ENCODE measurements around the gene TMEM95.
"Not testable (repeated sequence)": the region's sequence is repeated elsewhere in the genome, so short reads cannot be mapped to it uniquely, and the experiment has no call there.

TMEM95 gene

DNA sequence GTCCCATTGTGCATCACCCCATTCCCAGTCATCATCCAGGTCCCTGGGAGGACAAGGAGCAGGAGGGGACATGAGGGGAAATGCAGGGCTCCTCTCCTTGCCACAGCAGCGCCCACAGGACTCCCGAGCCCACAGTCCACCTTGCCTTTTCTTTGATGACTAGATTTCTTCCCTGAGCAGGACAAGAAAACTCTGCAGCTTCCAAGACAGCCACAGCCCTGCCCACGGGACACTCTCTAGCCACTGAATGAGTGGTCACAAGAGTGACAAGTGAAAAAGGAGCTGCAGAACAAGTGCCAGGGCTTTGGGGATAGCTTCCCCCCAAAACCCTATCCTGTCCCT is 30.5 kb upstream of the TMEM95 start:
- no peak for DNase-seq

DNA sequence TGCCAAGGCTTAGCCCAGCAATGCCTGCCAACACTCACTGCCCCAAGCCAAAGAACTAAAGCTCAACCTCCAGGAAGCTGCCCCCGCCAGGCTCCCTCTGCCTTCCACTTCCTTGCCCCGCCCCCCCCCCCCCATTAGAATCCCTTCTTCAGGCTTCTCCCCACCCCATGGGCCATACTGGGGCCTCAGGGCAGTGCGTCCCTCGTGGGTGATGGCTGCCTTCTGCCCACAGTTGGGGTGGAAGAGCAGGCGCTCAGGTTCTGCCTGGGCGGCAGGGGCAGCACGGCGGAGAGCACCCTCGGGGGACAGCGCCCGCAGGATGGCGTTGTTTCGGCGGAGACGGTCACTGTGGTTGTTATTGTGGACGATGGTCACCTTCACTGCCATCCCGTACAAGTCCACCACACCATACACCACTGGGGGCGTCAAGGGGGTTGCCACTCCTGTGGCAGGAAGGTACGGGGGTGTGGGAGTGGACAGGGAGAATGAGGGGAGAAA is 29.9 kb upstream of the TMEM95 start:
- DNase-seq: no peak

DNA sequence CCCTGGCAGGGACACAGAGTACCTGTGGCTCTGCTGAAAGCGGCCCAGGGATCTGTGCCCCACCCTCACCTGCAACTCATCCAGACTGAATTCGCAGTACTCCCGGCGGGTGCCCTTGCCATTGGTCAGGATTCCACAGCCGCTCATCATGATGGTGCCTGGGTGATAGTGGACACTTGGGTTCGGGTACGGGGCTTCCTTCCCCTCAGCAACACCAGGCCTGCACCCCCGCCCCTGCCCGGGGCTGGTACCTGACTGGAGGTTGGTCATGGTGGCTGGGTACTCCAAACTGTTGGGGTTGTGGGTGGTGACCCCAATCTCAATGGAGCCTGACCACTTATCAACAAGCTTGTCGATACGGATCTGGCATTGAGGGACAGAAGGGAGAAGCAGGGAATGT is 28.8 kb upstream of the TMEM95 start:
- DNase-seq: no peak

DNA sequence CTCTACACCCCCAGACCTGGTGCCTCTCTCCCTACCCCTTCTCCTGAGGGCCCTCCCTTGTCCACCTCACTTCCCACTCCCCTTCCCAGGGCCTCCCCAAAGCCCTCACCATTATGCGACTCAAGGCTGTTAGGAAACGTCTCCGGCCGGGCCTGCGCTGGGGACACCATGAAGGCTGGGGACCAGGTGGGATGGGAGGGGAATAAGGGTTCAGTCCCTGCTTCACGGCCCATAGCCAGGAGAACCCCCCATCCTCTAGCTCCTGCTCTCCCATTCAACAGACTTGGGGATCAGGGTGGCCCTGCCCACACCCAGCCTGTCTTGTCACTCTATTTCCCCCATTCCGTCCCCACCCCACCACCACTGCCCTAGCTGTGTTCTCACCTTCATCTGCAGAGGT is 27.9 kb upstream of the TMEM95 start:
- DNase-seq: no peak

DNA sequence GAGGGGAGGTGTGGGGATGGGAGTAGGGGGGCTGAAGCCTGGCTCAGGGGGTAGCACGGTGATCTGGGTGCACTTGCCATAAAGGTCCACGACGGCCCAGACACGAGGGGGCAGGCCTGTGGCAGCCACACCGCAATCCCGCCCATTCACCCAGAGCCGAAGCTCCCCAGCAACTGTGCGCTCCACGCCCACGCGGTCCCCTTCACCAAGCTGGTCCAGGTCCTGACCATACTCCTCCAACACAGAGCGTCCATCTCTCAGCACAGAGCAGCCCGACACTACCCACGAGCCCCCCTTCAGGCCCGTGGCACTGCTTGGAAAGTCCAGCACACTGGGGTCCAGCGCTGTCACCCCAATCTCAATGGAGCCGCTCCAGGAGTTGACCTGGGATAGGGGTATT is 27.5 kb upstream of the TMEM95 start:
- DNase-seq: no peak

DNA sequence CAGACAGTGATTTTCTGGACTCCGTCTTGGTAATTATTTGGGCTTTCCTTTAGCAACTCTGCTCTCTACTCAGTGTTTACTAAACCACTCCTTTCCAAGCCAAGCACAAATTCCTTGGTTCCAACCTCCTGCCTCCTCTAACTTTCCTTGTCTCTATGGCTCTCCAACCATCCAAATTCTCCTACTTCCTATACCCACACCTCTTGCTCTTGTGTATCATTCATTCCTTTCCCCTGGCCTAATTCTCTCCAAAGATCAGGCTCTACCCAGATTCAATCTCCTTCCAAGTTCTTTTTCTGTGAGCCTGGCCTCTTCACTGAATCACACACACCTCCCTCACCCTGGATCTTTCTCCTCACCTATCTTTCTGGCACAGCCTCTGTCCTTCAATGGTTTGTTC is 26.9 kb upstream of the TMEM95 start:
- no peak for DNase-seq

DNA sequence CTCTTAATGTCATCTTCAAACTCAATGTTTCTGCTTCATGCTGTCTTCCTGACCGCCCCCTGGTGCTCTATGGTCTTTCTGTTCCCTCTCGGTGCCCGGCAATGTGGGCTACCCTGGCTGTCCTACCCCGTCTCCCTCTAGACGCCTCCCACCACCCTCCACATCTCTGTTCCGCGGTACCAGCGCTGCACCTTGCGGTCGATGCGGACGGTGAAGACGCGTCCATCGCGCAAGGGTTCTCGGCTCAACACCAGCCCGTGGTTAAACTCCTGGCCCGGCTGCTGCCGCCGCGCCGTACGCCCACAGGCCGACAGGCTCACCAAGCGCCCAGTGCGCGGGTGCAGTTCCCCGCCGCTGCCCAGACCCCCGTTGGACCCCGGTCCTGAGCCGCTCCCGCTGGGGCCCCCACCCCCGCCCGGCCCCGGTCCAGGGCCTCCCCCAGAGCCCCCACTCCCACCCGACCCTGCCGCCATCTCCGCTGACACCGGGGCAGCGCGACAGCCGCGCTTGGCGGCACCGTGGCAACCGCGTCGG is 26.0 kb upstream of the TMEM95 start, which contains the start of gene NEURL4:
Gene NEURL4 (minus strand): TSS at position 496 of the 534 bp plus-strand sequence. CDS start 23 bp downstream, at position 473.
- peak; percentile 74 for DNase-seq

DNA sequence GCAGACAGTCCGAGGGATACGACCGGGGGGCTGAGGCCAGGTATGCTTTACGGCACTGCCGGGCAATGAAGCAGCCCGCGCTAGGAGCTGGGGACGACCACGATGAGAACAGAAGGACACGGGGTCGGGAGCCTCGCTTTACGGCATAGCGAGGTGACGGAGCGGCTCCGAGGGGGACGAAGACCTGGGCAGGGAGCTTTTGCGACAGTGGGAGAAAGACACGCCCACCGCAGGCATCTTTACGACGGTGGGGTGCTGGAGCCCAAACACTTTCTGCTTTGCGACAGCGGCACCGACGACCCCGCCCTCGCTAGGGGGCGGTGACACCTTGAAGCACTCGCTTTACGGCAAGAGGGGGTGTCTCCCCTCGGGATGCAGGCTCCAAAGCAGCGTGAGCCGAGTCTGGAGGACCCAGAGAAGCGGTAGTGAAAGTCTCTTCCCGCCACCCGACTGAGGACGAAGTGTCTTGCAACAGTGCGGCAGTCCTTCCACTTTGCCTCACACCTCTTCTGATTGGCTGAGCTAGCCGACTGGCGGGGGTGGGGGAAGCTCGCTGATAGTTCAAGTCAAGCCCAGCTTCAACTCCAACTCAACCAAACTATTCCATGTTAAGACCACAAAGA is 25.5 kb upstream of the TMEM95 start:
- DNase-seq: peak; percentile 99

DNA sequence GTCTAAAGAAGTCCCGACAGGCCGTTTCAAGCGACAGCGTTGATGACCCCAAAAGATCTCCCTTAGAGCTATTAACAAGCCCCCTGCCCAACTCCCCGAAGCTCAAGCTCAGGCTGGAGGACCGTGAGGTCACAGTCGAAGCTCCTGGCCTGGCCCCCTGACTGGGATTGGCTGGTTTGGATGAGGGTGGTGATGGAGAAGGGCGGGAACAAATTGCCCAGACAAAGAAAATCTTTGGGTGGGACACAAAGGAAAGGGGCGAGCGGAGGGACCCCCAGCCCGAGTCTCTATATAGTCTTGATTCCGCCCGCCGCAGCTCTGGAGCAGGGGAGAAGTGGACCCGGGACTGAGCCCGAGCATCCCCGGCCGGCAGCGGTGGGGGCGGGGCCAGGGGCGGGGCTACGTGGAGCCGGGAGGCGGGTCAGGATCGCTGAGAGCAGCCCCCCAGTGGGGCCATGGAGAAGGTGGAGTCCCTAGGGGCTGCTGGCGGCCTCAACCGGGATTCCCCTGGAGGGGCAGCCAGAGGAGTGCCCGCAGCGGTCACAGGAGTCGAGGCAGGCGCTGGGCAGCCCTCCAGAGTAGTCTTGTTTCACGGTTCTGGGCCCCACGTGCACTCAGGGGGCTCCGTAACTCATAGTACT is 24.8 kb upstream of the TMEM95 start:
- DNase-seq: peak; percentile 95

DNA sequence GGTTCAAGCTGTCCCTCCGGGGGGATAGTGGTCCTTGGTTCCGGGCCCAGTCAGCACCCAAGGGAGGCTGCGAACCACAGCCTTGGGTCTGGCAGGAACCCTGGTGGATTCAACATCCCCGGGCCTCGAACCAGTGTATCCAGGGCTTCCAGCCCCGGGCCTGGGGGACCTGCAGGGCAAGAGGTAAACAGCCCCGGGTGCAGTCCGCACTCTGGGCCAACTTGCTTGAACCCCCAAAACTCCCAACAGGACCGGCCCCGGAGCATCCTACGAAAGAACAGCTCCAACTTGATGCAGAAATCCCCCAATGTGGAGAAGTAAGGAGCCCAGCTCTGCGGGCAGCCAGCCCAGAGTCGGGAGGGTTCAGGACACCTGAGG is 24.3 kb upstream of the TMEM95 start:
- no peak for DNase-seq

DNA sequence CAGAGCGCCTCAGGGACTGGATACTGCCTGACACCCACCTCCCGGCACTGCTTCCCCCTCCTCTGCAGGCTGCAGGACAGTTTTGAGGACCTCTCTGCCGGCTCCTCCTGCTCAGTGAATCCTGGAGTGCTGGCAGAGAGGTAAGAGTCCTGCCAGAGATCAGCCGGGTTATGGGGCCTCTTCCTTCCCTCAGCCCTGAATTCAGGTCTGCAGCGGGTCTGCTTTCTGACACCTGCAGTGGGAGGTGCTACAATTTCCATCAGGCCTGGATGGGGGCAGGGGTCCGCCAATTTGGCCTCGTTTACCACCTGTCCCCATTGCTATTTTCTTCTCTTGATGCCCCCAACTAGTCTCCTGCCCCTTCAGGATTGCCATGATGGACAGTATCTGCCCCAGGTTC is 22.8 kb upstream of the TMEM95 start:
- peak; percentile 53 for DNase-seq

DNA sequence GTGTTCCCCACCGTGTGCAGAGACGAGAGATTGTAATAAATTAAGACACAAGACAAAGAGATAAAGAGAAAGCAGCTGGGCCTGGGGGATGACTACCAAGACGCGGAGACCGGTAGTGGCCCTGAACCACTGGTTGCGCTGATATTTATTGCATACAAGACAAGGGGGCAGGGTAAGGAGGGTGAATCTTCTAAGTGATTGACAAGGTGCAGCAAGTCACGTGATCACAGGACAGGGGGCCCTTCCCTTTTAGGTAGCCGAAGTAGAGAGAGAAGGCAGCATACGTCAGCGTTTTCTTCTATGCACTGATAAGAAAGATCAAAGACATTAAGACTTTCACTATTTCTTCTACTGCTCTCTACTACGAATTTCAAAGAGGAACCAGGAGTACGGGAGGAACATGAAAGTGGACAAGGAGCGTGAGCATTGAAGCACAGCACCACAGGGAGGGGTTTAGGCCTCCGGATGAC is 22.3 kb upstream of the TMEM95 start:
- peak; percentile 93 for DNase-seq

DNA sequence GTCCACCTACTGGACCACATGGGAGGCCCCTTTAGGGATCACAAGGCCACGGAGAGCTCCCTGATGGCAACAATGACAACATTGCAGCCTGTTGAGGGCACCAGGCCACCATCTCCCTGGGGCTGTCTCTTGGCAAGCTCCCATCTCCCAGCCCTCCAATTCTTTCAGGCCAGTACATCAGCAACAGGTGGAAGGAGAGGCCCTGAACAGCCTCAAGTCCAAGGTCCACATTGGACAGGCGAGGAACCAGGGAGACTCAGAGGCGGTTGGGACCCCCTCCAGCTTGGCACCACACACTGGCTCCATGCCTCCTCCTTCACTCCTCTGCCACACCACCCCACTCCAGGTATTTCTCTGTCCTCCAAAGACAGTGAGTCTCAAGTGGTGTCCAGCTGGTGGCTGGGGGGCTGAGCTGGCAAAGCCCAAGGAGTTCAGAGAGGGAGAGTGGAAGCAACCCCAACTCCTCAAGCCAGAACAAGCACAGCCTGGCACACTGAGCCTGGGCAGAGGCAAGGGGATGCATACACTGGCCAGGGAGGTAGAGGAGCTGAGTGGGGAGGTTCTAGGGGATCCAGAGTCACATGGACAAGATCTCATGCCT is 19.9 kb upstream of the TMEM95 start:
- DNase-seq: no peak

DNA sequence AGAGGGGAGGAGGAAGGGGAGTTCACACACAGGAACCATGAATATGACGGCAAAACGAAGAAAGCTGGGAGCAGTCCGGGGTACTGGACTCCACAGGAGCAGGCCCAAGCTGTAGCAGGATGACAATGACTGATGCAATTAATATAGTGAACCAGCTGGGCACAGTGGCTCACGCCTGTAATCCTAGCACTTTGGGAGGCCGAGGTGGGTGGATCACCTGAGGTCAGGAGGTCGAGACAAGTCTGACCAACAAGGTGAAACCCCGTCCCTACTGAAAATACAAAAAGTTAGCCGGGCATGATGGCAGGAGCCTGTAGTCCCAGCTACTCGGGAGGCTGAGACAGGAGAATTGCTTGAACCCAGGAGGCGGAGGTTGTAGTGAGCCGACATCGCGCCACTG is 19.2 kb upstream of the TMEM95 start:
- not testable (repeated sequence) for DNase-seq

DNA sequence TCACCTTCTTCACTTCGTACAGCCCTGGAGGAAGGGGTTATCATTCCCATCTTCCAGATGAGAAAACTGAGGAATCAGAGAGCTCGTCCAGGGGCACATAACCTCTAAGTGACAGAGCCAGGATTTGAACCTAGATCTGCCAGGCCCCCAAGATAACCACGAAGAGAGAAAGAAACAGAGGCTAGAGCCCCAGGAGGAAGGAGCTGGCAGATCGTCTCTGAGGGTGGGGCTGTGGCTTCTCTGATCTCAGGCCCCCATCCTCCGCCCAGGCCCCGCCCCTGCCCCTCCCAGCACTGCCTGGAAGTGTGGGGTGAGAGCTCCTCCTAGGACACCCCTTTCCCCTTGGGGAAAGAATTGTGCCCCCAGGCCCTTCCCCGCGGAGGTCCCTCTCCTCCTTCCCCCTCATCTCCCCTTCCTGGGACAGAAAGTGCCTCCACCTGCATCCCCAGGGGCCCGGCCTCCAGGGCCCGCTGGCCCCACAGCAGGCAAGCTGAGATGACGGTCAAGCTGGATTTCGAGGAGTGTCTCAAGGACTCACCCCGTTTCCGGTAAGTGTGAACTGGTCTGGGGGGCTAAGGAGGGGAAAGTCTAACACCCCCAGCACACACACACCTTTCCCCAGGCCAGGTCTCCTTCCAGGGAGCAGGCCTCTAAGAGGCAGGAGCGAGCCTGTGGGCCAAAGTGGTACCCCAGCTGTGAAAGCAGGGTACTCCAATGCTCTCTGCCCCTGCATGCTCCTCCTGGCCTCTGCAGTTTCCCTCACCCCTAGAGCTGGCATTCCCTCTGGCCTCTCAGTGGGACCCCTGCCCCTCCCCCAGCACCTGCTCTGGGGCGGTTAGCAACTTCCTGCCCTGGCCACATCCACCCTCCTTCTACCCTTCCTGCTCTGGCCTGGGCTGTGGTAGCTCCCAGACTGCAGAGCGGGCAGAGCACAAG is 18.4 kb upstream of the TMEM95 start, which contains the start of gene ACAP1:
Gene ACAP1 (plus strand): TSS at position 290 of the 936 bp plus-strand sequence. CDS start 206 bp downstream, at position 496.
- DNase-seq: peak; percentile 34

DNA sequence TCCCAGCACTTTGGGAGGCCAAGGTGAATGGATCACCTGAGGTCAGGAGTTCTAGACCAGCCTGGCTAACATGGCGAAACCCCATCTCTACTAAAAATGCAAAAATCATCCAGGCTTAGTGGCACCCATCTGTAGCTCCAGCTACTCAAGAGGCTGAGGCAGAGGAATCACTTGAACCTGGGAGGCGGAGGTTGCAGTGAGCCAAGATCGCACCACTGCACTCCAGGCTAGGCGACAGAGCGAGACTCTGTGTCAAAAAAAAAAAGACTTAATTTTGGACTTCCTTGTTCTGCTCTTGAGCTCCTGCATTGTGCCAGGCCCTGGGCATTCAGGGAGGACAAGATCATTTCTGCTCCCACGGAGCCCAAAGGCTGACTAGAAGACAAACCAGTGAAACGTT is 17.4 kb upstream of the TMEM95 start:
- not testable (repeated sequence) for DNase-seq

DNA sequence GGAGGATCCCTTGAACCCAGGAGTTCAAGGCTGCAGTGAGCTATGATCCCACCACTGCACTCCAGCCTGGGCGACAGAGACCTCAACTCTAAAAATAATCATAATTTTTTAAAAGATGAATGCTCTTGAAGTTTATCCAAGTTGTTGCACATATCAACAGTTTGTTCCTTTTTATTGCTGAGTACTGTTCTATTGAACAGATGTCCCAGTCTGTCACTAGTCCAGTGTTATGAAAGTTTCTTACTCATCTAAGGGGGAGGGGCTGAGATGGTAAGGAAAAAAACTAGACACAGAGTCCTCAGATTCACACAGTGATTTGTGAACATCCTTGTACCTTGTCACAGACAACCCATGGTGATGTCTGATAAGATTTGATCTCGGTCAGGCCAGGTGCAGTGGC is 14.8 kb upstream of the TMEM95 start:
- DNase-seq: no peak

DNA sequence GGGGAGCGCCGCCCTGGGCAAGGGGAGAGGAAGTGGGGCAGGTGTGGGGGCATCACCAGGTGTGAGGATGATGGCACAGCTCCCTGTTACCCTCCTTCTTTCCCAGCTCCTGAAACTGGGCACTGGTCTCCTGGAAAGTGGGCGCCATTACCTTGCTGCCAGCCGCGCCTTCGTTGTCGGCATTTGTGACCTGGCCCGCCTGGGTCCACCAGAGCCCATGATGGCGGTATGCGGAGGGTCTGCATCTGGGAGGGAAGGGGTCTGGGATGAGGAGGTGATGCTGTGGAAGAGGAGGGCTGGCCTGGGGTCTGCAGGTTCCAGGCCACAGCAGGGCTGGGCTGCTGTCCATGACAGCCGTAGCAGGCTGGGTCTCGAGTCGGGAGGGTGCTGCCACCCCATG is 13.1 kb upstream of the TMEM95 start:
- DNase-seq: no peak

DNA sequence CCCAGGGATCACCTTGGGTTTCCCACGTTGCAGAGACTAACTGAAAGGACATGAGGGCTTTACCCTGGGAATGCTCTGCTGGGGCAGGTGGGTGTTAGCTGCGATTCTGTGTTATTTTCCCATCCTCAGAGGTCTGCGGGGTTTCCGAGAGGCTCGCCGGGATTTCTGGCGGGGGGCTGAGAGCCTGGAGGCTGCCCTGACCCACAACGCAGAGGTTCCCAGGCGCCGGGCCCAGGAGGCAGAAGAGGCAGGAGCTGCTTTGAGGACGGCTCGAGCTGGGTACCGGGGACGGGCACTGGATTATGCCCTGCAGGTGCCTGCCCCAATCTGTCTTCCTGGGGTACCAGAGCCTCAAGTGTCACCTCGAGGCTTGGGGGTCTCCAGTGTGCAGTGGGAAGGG is 11.7 kb upstream of the TMEM95 start:
- no peak for DNase-seq

DNA sequence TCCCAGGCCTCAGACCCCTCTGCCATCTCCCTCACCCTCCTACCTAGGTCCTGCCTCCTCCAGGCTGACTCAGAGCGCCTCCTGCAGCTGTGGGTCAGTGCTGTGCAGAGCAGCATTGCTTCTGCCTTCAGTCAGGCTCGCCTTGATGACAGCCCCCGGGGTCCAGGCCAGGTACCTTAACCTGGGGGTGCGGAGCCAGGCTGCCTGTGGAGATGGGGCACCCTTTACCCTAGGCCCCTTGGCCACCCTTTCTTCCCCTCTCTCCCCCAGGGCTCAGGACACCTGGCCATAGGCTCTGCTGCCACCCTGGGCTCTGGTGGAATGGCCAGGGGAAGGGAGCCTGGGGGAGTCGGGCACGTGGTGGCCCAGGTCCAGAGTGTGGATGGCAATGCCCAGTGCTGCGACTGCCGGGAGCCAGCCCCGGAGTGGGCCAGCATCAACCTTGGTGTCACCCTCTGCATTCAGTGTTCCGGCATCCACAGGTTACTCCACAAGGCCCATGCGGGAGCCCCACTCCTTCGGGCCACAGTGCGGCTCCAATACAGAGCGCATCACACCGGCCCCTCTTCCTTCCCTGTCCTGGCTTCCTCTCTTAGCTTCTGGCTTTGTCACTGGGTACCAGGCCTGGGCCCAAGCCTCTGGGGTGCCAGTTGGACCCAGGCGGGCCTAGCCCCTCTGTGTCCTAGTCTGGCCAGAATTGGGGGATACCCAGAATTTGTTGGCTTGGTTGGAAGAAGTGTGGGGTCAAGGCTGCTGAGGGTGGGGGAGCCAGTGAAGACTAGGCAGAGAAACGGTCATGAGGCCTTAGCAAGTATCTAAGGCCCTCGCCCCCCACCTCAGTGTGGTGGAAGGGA is 8.0 kb upstream of the TMEM95 start:
- no peak for DNase-seq

DNA sequence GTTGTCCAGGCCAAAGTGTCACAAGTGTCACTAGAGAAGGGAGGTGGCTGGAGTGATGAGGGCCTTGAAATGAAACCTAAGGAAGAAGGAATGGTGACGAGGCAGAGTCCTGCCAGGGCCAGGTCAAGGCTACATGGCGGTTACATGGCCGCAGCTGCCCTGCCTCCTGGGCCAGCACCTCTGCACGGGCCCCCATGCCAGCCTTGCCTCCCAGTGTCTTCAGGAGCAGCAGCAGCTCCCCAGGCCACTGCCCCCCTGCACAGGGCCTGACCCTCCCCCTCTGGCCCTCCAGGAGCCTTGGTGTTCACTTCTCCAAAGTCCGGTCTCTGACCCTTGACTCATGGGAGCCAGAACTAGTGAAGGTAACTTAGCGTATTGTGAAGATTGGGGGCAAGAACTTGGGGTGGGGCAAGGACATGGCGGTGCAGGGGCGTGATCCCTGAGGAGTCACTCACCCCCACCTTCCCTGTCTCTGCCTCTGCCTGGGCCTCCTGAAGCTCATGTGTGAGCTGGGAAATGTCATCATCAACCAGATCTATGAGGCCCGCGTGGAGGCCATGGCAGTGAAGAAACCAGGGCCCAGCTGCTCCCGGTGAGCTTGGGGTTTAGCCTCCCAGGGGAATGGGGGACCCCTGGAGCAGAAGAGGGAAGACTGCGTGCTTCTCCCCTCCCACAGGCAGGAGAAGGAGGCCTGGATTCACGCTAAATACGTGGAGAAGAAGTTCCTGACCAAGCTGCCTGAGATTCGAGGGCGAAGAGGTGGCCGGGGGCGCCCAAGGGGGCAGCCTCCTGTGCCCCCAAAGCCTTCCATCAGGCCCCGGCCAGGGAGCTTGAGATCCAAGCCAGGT is 7.1 kb upstream of the TMEM95 start:
- no peak for DNase-seq
